Measurements from ENCODE around the gene NLRP2B. TPM values are rescaled to one million over a fixed set of nuclear protein-coding genes. Genes with fewer than 3 reads are reported as not detected.

The NLRP2B gene
- total RNA-seq, 1 experiment from 2014 or later: not detected

Other genes starting within 250 kb of the NLRP2B start
- 13.9 and 14.6 TPM in 2 replicates for gene ZXDB, start 88.2 kb downstream of the NLRP2B start, total RNA-seq (2014; rRNA removed; shearing (Covaris generic))
- 6.5 and 6.8 TPM in 2 replicates for gene ZXDA, start 230.2 kb upstream of the NLRP2B start, total RNA-seq (2014; rRNA removed; shearing (Covaris generic))

All from NCI-H460 (cell line).